NCI-H82 treated with DMSO at 0.1 percent for 48 hours (cell line): ENCODE measurements around the gene CRLF1.
"Not testable (repeated sequence)": the region's sequence is repeated elsewhere in the genome, so short reads cannot be mapped to it uniquely, and the experiment has no call there.

Source experiments
- DNase-seq: peaks from one replicate; lab custom pipeline; 2025; ENCODE audit not compliant: unreplicated experiment; lab: John Stamatoyannopoulos, UW

The CRLF1 gene

DNA sequence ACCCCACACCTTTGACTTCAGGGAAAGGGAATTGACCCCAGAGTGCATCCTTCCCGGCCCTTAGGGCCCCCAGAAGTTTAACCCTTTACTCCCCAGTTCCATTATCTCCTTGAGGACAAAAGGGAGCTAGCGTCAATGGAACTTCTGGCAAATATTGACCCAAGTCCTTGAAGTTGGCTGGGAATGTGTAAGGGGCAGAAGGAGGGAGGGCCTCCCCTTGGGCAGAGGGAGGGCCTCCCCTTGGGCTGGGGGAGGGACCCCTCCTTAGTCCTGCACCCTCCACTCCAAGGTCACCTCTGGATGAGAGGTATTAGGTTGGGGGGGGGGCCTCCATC lies 3.1 kb upstream of the CRLF1 start:
- DNase-seq, result no peak

DNA sequence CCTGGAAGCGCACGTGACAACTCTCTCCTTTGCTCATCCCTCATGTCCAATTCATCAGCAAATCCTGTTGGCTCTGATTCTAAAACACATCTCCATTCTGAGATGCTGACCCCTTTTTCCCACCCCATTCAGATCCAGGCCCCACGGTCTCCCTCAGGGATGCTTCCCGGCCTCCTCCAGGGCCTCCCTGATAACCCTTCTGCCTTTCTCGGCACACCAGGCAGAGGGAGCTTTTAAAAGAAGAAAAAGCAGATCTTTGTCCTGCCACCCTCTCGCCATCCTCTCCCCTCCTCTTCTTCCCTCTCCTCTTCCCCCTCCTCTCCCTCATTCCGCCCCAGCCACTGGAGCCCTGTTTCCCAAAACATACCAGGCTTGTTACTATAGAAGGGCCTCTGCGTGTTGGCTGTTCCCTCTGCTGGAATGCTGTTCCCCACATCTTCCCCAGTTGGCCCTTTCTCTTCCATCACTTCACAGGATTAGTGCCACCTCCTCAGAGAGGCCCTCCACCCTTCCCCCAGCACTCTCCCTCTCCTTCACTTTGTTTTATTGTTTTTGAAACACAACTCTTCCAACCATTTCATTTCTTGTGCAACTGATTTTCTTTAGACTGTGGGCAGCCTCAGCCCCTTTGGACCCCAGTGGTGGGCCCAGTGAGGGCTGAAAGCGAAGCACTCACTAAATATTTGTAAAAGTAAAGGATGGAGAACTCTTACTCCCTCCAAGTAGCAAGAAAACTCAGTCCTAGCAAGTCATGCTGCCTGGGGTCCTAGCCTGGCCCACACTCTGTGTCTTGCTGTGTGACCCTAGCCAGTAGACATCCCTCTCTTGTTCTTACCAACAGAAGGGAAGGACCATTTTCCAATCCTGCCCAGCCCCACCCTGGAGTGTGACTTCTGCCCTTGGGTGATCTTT lies 2.5 kb upstream of the CRLF1 start:
- no peak for DNase-seq

DNA sequence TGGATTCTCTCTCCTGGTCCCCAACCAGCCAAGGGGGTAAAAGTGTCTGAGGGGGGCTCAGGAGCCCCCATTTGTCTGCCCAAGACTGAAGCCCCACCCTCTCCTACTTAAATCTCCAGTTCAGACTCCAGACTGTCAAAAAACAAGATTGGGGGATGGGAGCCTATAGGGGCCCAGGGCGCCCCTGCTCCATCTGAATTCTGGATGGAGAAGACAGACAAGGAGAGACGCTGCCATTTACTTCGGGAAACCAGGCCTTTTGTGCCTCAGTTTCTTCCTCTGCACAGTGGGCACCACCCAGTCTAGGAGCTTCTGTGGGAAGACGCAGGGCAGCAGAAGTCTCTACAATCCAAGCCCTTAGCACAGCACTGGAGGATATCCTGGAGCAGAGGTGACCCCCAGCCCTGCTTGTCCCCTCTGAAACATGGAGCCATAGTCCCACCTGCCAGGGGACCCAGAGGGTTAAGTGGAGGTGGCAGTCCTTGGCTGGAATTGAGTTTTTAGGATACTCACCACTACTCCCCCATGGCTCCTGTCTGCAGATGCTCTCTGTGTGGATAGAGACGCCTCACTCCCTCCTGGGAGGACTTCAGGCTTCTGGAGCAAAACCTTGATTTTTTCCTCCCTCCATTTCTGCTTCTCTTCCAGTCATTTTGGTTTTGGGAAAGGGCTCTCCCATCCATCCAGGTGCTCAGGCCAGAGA lies 1.7 kb upstream of the CRLF1 start:
- no peak for DNase-seq

DNA sequence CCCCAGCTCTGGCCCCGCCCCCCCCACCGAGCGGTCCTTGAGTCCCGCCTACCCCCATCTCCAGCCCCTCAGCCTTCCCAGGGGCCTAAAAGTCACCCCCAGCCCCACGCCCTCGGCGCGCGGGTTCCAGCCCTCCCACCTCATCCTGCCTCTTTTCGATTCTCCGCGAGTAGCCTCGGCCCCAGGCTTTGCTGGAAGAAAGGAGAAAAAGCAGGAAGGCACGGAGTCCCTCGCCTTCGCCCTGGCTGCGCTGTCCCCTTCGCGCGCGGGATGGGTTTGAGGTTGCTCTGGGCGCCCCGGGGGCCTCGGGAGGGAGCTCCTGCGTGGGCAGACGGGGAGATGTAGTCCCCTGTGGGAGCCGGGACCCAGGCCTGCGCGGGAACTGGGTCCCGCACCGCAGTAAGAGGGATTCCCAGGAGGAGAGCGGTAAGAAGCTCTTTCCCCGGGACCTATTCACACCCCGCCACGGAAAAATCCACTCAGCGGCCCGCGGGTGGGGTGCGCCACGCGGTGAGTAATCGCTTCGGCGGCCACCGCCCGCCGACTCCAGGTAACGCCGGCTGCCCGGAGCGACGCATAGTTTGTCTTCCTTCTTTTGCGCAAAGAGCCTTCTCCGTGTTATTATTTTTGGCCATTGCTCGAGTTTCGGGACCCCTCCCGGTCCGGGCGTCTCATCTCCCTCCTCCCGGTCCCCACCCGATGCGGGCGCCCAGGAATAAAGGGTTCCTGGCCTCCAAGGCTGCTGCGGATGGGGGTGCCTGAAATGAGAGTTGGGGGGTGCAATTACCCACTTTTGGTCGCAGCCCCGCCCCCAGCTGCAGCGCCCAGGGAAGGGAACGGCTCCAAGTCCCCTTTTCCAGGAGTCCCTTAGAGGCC lies 865 bp upstream of the CRLF1 start:
- DNase-seq, result no peak

DNA sequence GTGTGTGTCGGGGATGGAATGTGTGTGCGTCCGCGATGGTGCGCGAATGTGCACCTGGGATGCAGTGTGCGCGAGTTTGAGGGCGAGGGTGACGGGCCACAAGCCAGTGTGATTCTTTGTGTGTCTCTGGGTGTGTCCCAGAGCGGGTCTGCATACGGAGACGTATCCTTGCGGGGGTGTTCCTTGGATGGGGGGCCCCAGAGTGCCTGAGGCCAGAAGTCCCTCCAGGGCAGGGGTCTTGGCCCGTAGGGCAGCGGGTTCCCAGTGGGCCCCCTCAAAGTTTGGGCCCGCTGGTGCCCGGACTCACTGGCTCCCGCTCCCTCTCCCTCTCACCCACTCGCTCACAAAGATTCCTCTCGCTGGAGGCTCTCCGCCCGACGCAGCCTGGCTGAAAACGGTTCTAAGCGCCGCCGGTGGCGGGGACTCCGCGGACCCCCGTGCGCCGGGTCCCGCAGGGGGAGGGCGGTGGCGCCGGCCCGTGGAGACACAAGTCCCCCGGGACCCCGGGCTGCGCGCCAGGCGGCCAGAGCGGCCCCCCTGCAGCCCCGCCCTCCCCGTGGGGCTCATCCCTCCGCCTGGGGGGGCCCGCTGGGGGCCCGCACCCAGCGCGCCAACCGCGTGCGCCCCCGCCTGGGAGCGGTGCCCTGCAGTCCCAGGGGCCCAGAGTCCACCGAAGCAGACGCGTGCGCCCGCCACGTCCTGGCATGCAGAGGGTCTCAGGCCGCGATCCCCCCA lies 886 bp downstream of the CRLF1 start:
- DNase-seq, result no peak

DNA sequence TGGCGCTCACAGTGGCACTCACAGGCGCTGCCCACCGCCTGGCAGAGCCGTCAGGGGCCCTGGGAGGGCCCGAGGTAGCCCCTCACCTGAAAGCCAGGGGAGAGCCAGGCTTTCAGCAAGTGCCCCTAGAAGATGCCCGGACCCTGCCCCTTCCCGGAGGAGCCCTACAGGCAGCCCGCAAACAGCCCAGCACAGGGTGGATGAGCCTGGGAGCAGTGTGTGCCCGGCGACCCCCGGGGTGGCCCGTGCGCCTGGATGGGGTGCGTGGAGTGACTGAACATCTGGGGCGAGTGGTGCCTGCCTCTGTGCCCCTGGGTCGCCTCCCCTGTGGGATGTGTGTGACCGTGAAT lies 1.4 kb downstream of the CRLF1 start:
- no peak for DNase-seq

DNA sequence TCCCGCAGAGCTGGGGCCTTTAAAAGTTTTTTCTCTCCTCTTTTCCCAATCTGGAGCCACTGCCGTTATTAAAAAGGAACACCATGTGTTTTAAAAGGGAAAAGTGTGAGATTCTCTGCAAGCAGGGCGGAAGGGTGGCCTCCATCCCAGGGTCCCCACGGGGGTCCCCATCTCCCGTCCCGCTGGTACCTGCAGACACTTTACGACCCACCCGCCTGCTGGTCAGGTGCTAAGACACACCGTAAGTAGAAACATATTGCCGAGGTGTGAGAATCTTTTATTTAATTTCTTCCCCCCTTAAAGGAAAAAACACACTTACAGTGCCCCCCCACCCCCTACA lies 1.8 kb downstream of the CRLF1 start:
- no peak for DNase-seq

DNA sequence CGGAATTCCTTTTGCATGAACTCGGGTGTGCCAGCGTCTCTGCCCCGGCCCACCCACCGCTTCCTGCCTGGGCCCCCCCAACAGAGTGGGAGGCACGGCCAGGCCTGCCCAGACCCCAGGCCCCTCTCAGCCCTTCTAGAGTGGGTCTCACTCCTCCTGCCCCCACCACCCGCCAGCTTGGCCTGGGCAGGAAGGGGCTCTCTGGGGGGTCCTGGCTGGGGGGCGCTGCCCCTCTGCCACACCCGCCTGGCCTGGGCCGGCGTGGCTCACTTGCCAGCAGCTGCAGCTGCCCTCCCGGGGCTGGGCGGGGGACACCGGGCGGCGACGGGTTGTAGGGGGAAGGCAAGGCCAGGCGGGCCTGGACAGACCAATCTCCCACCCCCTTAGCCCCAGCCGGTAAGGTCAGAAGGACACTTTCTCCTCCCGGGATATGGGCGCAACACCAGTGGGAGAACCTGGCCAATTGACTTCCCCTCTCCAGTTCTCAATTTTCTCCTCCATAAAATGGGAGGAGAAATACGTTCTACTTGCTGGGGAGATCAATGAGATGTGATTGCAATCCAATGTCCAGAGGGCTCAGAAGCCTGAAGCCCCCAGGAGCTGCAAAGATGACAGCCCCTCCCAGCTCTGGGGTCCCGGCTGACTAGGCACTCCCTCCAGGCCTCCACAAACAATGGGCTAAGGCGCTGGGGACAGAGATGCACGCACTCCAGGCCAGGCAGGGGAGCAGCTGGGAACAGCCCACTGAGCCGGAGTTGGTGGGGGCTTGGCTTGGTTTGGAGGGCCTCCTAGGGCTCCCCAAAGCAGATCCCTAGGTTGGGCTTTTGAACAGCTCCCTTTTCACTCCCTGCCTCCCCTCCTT lies 2.4 kb downstream of the CRLF1 start:
- DNase-seq, result no peak

DNA sequence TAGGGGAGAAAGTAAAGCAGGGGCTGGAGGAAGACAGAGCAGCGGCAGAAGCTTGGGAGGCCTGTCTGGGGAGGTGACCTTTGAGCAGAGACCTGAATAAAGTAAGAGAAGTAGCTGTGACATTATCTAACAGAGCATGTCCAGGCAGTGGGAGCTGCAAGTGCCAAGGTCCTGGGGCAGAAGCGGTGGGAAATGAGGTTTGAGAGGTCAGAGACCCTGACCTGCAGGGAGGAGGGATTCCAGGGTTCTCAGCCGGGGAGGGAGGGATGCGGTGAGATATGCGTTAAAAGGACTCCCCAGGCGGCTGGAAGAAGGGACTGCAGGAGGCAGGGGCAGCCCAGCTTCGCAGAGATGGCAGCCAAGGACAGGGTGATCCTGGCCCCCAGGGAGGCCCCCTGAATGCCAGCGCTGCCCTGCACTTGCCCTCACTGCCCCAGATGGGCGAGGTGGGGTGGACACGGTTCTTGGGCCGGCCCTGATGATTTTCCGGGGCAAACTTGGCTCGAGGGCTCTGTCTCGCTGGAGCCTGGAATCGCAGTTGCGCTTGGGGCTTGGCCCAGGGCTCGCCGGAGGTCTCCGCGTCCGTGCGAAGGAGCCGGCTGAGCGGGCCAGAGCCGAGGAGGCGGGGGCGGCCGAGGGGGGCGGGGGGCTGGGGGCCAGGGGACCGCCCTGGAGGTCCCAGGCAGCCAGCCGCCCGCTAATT lies 3.2 kb downstream of the CRLF1 start:
- DNase-seq, result peak; percentile 15

DNA sequence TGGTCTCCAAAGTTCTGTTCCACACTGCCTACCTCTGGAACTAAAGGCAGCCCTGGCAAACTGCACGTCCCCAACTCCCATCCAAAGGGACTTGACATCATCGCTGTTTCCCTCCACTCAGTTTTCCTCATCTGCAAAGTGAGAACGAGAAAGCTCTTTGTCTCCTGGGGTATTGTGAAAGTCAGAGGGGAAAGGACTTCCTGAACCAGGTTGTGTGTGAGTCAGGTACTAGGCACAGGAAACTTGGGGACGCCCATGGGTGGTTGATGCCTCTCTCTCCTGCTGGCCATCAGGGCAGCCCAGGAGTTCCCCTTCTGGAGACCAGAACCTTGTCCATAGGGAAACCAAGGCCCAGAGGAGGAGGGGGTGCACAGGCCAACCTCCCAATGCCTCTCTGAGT lies 4.7 kb downstream of the CRLF1 start:
- DNase-seq, result no peak

DNA sequence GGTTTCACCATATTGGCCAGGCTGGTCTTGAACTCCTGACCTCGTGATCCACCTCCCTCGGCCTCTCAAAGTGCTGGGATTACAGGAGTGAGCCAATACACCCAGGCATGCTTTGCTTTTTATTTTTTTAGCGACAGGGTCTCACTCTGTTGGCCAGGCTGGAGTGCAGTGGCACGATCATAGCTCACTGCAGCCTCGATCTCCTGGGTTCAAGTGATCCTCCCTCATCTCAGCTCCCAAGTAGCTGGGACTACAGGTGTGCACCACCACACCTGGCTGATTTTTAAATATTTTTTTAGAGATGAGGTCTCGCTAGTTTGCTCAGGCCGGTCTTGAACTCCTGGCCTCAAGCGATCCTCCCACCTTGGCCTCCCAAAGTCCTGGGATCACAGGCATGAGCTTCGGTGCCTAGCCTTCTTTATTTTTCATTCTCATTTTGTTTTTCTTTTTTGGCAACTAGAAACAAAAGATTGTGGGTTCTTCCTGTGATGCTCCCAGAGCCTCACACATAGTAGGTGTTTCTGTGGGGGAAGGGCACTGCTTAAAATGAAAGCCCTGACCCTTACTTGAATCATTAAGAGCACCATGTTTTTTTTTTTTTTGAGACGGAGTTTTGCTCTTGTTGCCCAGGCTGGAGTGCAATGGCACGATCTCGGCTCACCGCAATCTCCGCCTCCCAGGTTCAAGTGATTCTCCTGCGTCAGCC lies 5.8 kb downstream of the CRLF1 start:
- DNase-seq, result not testable (repeated sequence)

DNA sequence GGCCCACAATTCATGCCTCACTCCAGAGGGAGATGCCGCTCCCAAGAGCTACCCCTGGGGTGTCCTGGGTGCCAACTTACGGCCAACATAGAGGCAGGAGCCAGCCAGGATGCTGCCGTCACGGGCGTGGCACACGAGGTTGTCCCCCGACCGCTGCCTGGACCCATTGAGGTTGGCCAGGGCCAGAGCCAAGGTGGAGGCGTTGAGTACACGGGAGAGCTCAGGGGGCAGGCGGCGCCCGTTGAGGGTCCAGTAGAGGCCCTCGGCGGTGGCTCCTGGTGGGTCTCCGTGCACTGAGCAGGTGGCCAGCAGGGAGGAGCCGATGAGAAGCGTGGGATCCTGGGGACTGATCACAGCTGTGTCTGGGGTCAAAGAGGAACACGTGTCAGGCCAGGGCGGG lies 7.1 kb downstream of the CRLF1 start:
- DNase-seq, result no peak

DNA sequence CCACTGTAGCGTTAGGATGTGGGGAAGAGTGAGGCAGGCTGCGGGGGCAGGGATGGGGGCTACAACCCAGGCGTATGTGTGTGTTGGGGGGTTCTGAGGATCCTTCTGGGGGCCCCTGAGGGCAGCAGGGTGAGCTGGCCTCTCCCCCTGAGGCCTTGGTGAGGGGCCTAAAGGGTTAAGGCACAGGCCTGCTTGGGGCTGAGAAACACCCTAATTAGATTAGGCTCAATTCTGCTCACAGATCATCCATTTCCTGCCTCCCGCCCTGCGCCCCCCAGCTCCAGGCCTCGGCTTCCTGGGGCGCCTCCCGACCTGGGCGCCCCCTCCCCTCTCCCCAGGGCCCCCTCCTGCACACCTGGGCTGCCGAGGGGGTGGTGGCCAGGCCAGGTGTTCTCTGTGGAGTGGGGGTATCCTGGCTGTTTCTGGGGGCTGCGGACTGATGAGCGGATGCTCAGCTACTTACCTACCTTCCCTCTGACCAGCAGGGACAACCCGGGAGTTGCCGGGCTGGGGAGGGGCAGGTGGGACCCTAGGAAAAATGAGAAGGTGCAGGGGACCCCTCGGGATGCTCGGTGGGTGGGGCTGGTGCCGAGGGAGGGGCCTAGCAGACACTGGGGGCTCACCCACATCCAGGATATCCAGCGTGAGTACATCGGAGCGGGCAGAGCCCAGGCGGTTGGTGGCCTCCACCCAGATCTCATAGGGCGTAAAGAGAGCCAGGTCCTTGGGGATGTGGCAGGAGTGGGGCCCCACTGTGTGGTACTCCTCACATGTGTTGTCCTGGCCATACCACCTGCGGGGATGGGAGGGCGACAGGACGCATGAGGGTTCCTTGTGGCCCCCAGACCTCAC lies 8.6 kb downstream of the CRLF1 start:
- DNase-seq, result peak; percentile 67

DNA sequence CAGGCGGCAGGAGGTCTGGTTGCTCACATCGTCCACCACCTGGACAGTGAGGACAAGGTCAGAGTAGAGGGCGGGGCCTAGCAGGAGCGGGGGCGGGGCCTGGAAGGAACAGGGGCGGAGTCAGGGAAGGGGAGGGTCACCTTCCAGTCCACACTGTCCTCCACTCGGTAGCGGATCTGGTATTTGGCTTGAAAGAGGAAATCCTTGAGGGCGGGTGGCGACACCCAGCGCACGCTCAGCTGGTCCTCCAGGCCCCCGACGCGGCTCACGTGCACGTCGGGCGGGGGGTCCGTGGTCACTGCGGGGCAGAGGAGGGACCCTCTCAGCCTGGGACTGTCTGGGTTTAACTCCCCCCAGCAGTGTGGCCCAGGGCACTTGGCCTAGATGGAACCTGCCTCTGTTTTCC lies 9.8 kb downstream of the CRLF1 start:
- peak; percentile 84 for DNase-seq

DNA sequence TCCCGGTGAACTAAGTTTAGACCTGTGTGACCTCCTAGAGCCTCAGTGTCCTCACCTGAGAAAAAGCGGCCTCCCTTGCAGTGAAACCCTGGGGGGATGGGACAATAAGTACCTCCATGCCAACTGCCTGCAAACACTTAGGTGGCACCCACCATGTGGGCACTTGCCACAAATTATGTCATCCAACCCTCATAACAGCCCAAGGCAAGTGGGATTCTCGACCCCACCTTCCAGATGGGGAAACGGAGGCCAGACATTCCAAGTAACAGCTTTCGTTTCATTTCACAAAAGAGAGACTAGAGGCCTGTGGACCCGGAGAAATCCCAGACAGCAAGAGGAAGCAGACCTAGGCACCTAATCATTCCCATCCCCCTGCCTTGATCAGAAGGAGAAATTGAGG lies 11.1 kb downstream of the CRLF1 start:
- no peak for DNase-seq

DNA sequence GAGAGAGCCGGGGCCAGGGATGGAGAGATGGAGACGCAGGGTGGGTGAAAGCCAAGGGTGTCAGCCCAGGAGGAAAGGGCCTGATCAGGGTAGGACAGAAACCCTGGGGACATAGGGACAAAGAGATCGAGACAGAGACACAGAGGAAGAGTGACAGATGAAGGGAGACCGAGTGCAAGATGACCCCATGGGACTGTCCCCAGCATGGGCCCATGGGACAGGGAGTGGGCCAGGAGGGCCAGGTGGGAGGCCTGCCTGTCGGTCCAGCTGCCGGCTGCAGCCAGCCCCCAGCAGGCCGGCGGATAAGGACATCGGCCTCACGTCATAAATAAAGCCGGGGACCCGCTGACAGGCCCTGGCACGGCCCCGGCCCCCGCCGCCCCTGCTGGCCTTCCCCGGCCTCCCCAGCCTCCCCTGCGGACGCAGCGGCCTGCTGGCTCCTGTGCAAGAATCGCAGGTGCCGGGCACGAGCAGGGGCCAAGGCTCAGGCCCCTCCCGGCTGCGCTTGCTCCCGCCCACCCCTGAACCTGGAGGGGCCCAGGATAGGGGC lies 11.7 kb downstream of the CRLF1 start:
- peak; percentile 56 for DNase-seq

DNA sequence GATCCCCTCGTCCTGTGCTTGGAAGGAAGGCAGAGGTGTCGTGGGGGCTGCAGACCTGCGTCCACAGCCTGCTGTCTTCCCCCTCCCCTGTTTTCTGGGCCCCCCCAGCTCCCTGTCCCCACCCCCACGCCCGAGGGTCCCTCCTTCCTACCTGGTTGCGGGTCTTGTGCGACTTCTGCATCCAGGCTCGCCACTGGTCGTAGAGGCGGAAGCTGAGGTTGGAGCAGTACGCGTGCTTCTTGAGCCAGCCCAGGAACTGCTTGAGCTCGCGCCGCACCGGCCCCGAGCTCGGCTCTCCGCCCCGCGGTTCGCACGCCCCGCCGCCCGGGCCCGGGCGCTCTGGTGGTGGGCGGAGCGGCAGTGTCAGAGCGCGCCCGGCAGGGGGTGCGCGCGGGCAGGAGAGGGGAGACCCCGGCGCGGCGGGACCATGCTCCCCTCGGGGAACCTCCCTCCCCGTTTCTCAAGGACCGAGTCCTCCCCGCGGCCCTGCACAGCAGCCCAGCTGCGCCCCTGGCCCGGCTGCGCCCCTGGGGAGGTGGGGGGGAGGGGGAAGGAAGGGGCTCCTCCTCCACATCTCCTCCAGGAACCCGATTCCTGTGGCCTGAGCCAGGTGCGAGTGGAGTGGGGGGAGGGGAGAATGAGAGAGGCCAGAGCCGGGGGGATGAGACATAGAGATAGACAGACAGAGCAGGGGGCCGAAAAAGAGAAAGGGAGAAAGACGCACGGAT lies 12.3 kb downstream of the CRLF1 start:
- peak; percentile 56 for DNase-seq
